Osteoblast (primary cell): ENCODE data around the gene EIF4A2. TPM values are rescaled to one million over a fixed set of nuclear protein-coding genes. Genes with fewer than 3 reads are reported as not detected.

ENCODE experiments used
- DNase-seq: peaks from one replicate; pipeline ENCODE4 v3.0.0; 2011; ENCODE audit warnings: low spot score, mixed read lengths; ENCODE audit not compliant: insufficient read length; ENCODE audit errors: missing footprints
- H2AFZ ChIP-seq: 2 replicates; pipeline ENCODE4 v1.6.0; 2011; ENCODE audit warnings: mild to moderate bottlenecking, low read length
- H3K27ac ChIP-seq: 2 replicates; pipeline ENCODE4 v1.5.1; 2011; ENCODE audit warnings: mild to moderate bottlenecking, low read depth, low read length, moderate library complexity
- H3K27me3 ChIP-seq: 2 replicates; pipeline ENCODE4 v1.6.0; 2012; ENCODE audit warnings: mild to moderate bottlenecking, control low read depth, inconsistent platforms, low read length, moderate library complexity; ENCODE audit not compliant: insufficient read depth
- H3K36me3 ChIP-seq: 2 replicates; pipeline ENCODE4 v1.5.1; 2011; ENCODE audit warnings: mild to moderate bottlenecking, low read length, control low read depth, moderate library complexity; ENCODE audit not compliant: insufficient read depth
- H3K4me1 ChIP-seq: 2 replicates; pipeline ENCODE4 v1.5.1; 2011; ENCODE audit warnings: mild to moderate bottlenecking, low read length, control low read depth, moderate library complexity; ENCODE audit not compliant: insufficient read depth
- H3K4me2 ChIP-seq: 2 replicates; pipeline ENCODE4 v1.6.0; 2011; ENCODE audit warnings: mild to moderate bottlenecking, low read length; ENCODE audit not compliant: insufficient read depth
- H3K4me3 ChIP-seq: fragments of 200-600 bp; sonication (generic); 3 replicates; pipeline ENCODE4 v1.5.1; 2012; ENCODE audit warnings: mild to moderate bottlenecking, low read length, inconsistent platforms; ENCODE audit not compliant: insufficient read depth
- H3K79me2 ChIP-seq: 2 replicates; pipeline ENCODE4 v1.6.0; 2012; ENCODE audit warnings: mild to moderate bottlenecking, low read length, control low read depth, inconsistent platforms; ENCODE audit not compliant: insufficient read depth
- H3K9me3 ChIP-seq: 2 replicates; pipeline ENCODE4 v1.5.1; 2011; ENCODE audit warnings: low read depth, low read length, control low read depth
- H4K20me1 ChIP-seq: 2 replicates; pipeline ENCODE4 v1.6.0; 2012; ENCODE audit warnings: mild to moderate bottlenecking, low read length, control low read depth; ENCODE audit not compliant: insufficient read depth
- CTCF ChIP-seq: IDR thresholded peaks from 2 replicates; pipeline ENCODE4 v1.5.1; 2011; ENCODE audit warnings: mild to moderate bottlenecking, low read depth, low read length, moderate library complexity; ENCODE audit errors: extremely low read depth
- total RNA-seq: library from RNA; depleted of rRNA; stranded (reverse); fragments of >200 nt; gene quantifications from 2 replicates; pipeline ENCODE4 v1.2.3, GENCODE V29; 2012

Gene EIF4A2
- total RNA-seq, 1 donor: 442 TPM

GRCh38 chr3:186779204-186779603, 4.2 kb upstream of the EIF4A2 start:
- peaks cover 8% of the 10 kb centered on the region for H3K79me2 ChIP-seq
- no peaks in the 10 kb centered on the region for H3K27me3 ChIP-seq
- no peak overlapping the region for H3K4me3 ChIP-seq
- no peak overlapping the region for H3K27ac ChIP-seq
- no peak overlapping the region for H2AFZ ChIP-seq
- H4K20me1 ChIP-seq: peaks cover 7% of the 10 kb centered on the region
- no peak for DNase-seq
- H3K4me1 ChIP-seq: peaks cover 4% of the 10 kb centered on the region
- no peaks in the 10 kb centered on the region for H3K9me3 ChIP-seq
- H3K4me2 ChIP-seq: no peak overlapping the region
- peaks cover 2% of the 10 kb centered on the region for H3K36me3 ChIP-seq
- TF ChIP-seq CTCF: no peak

DNA sequence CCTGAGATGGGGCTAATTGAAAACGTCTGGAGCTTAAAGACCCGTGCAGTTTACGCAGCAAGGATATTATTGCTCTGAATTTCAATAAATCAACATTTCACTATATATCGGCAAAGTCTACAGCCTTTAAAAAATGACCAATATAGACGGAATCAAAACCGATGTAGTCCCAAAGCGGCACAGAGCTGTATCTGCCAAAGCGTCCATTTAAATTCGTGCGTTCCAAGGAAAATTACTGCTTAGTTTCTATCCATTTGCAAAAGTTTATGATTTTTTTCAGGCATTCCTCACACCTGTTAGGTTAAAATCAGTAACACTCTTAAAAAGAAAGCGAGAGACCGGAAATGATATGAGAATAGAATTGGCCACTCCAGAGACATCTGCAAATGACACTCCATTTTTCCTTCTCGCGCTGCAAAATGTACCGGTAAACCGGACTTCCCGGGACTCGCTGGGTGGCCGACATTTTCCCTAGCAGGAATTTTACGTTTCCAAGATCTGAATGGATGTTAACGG, 777 bp upstream of the EIF4A2 start:
- no peak for TF ChIP-seq CTCF
- no peak for DNase-seq
- Histone ChIP-seq H3K4me2 (peak overlapping the region; percentile 73), H2AFZ (peak overlapping the region; percentile 99), H3K9me3 (no peaks in the 10 kb centered on the region), H3K36me3 (peaks cover 36% of the 10 kb centered on the region), H3K79me2 (peaks cover 42% of the 10 kb centered on the region), H3K27ac (peak overlapping the region; percentile 100), H4K20me1 (peaks cover 41% of the 10 kb centered on the region), H3K4me1 (peaks cover 29% of the 10 kb centered on the region), H3K4me3 (peak overlapping the region; percentile 100), H3K27me3 (no peaks in the 10 kb centered on the region)

GRCh38 chr3:186783731-186784515, 546 bp downstream of the EIF4A2 start:
- Histone ChIP-seq H3K4me1 (peaks cover 33% of the 10 kb centered on the region), H3K4me3 (peak overlapping the region; percentile 100), H4K20me1 (peaks cover 55% of the 10 kb centered on the region), H3K27me3 (no peaks in the 10 kb centered on the region), H3K36me3 (peaks cover 49% of the 10 kb centered on the region), H3K79me2 (peaks cover 46% of the 10 kb centered on the region), H2AFZ (peak overlapping the region; percentile 74), H3K9me3 (no peaks in the 10 kb centered on the region), H3K27ac (peak overlapping the region; percentile 100), H3K4me2 (peak overlapping the region; percentile 73)
- TF ChIP-seq CTCF: no peak
- DNase-seq: peak; percentile 95

DNA sequence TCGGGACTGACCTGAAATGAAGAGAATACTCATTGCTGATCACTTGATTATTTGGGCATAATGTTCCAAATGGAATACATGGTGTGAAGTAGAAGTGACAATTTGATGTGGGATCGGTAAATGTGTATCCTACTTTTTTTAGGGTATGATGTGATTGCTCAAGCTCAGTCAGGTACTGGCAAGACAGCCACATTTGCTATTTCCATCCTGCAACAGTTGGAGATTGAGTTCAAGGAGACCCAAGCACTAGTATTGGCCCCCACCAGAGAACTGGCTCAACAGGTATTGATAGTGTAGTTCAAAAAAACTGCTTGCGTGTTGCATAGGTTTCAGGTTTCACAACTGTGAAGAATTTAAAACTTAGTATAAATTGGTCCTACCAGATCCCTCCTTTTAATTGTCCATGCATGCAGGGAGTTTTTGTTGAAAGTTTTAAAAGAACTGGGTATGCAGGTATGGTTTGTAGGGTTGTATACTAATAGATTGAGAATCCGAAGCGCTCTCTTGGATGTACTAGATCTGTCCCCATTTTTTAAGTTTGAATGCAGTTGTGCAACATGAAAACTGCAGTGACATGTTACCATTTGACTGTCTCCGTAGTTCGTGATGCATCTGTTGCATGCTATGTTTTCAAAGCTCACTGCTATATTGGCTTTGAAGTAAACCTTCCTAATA, 1.6 kb downstream of the EIF4A2 start:
- Histone ChIP-seq H2AFZ (no peak overlapping the region), H3K4me2 (peak overlapping the region; percentile 73), H3K4me3 (peak overlapping the region; percentile 100), H3K4me1 (peaks cover 33% of the 10 kb centered on the region), H3K9me3 (no peaks in the 10 kb centered on the region), H3K27me3 (no peaks in the 10 kb centered on the region), H4K20me1 (peaks cover 64% of the 10 kb centered on the region), H3K79me2 (peaks cover 46% of the 10 kb centered on the region), H3K27ac (peak overlapping the region; percentile 100), H3K36me3 (peaks cover 60% of the 10 kb centered on the region)
- TF ChIP-seq CTCF: no peak
- DNase-seq: no peak
